Chondrocyte (in vitro differentiated cells): Measurements from ENCODE around the gene C3orf22. TPM values are rescaled to one million over a fixed set of nuclear protein-coding genes. Genes with fewer than 3 reads are reported as not detected.

Source experiments
- DNase-seq: peaks from one replicate; pipeline ENCODE4 v3.0.0; 2021; ENCODE audit warnings: mixed read lengths, low spot score
- H3K27ac Mint-ChIP-seq: one replicate; pipeline ENCODE4 v1.8.0; 2021; ENCODE audit warnings: mild to moderate bottlenecking, moderate library complexity, mixed read lengths; ENCODE audit not compliant: unreplicated experiment
- H3K27me3 Mint-ChIP-seq: 2 replicates; pipeline ENCODE4 v1.8.0; 2021; ENCODE audit warnings: low read depth, mixed read lengths
- H3K36me3 Mint-ChIP-seq: 2 replicates; pipeline ENCODE4 v1.8.0; 2021; ENCODE audit warnings: low read depth, mixed read lengths
- H3K4me1 Mint-ChIP-seq: 2 replicates; pipeline ENCODE4 v1.8.0; 2021; ENCODE audit warnings: low read depth, mild to moderate bottlenecking, mixed read lengths
- H3K4me3 Mint-ChIP-seq: one replicate; pipeline ENCODE4 v1.8.0; 2021; ENCODE audit warnings: mild to moderate bottlenecking, moderate library complexity, mixed read lengths; ENCODE audit not compliant: unreplicated experiment
- H3K9me3 Mint-ChIP-seq: 2 replicates; pipeline ENCODE4 v1.8.0; 2021; ENCODE audit warnings: low read depth, mixed read lengths
- CTCF ChIP-seq: fragments of 200-600 bp; sonication (generic); IDR thresholded peaks from 2 replicates; pipeline ENCODE4 v1.5.0; 2021; ENCODE audit warnings: antibody characterized with exemption, mild to moderate bottlenecking, moderate library complexity
- total RNA-seq: library from RNA; stranded (reverse); gene quantifications from 3 replicates; pipeline ENCODE4 v1.2.1, GENCODE V29; 2021

The C3orf22 gene
- total RNA-seq, 1 donor from 2014 or later, result not detected

- H3K9me3 Mint-ChIP-seq, result no peaks in the 10 kb centered on the region
- no peak overlapping the region for H3K27ac Mint-ChIP-seq
- H3K36me3 Mint-ChIP-seq, result no peaks in the 10 kb centered on the region
- TF ChIP-seq CTCF, result no peak
- DNase-seq, result peak; percentile 62
- peaks cover 13% of the 10 kb centered on the region for H3K4me1 Mint-ChIP-seq
- peaks cover 17% of the 10 kb centered on the region for H3K27me3 Mint-ChIP-seq
- no peak overlapping the region for H3K4me3 Mint-ChIP-seq
These were observed 14.0 kb downstream of the C3orf22 start for GRCh38 chr3:126544596-126545281.

- peaks cover 12% of the 10 kb centered on the region for H3K27me3 Mint-ChIP-seq
- H3K9me3 Mint-ChIP-seq, result no peaks in the 10 kb centered on the region
- H3K4me1 Mint-ChIP-seq, result peaks cover 13% of the 10 kb centered on the region
- DNase-seq, result peak; percentile 73
- TF ChIP-seq CTCF, result no peak
- no peak overlapping the region for H3K4me3 Mint-ChIP-seq
- H3K27ac Mint-ChIP-seq, result no peak overlapping the region
- H3K36me3 Mint-ChIP-seq, result no peaks in the 10 kb centered on the region
These were observed 15.2 kb downstream of the C3orf22 start for GRCh38 chr3:126543457-126544061.

GRCh38 chr3:126542340-126543241 is 16.1 kb downstream of the C3orf22 start:
- peak; percentile 83 for DNase-seq
- Mint-ChIP-seq H3K27me3 (peaks cover 10% of the 10 kb centered on the region), H3K27ac (no peak overlapping the region), H3K9me3 (no peaks in the 10 kb centered on the region), H3K36me3 (no peaks in the 10 kb centered on the region), H3K4me3 (no peak overlapping the region), H3K4me1 (peaks cover 13% of the 10 kb centered on the region)
- TF ChIP-seq CTCF, result no peak

GRCh38 chr3:126541628-126542339 is 16.9 kb downstream of the C3orf22 start:
- peaks cover 2% of the 10 kb centered on the region for H3K27me3 Mint-ChIP-seq
- TF ChIP-seq CTCF, result no peak
- H3K4me1 Mint-ChIP-seq, result peaks cover 13% of the 10 kb centered on the region
- H3K4me3 Mint-ChIP-seq, result no peak overlapping the region
- no peak overlapping the region for H3K27ac Mint-ChIP-seq
- no peaks in the 10 kb centered on the region for H3K36me3 Mint-ChIP-seq
- no peaks in the 10 kb centered on the region for H3K9me3 Mint-ChIP-seq
- DNase-seq, result peak; percentile 91
